GM19035 (cell line): Measurements from ENCODE around the gene NBEA.

ENCODE experiments used
- ATAC-seq: cut with Tn5 transposase; IDR thresholded peaks from one replicate; pipeline ENCODE4 v1.9.1; 2021; ENCODE audit not compliant: unreplicated experiment

The NBEA gene

GRCh38 chr13:35554972-35555623 lies 613.0 kb downstream of the NBEA start:
- ATAC-seq, result no peak

GRCh38 chr13:35557475-35557874 lies 615.4 kb downstream of the NBEA start:
- ATAC-seq, result no peak

- ATAC-seq, result no peak
These were observed 619.5 kb downstream of the NBEA start for GRCh38 chr13:35561540-35561939.

GRCh38 chr13:35565273-35565672 lies 623.2 kb downstream of the NBEA start:
- no peak for ATAC-seq

- no peak for ATAC-seq
These were observed 624.3 kb downstream of the NBEA start for GRCh38 chr13:35566340-35566739.

- ATAC-seq, result no peak
These were observed 625.4 kb downstream of the NBEA start for GRCh38 chr13:35567406-35567980.

- no peak for ATAC-seq
These were observed 631.6 kb downstream of the NBEA start for GRCh38 chr13:35573639-35574038.

- no peak for ATAC-seq
These were observed 650.4 kb downstream of the NBEA start for GRCh38 chr13:35592457-35592856.

- ATAC-seq, result no peak
These were observed 651.6 kb downstream of the NBEA start for GRCh38 chr13:35593651-35594050.

GRCh38 chr13:35594096-35594495 lies 652.0 kb downstream of the NBEA start:
- ATAC-seq, result no peak

- ATAC-seq, result no peak
These were observed 653.1 kb downstream of the NBEA start for GRCh38 chr13:35595181-35595580.

GRCh38 chr13:35596321-35597030 lies 654.4 kb downstream of the NBEA start:
- no peak for ATAC-seq

GRCh38 chr13:35597451-35597850 lies 655.4 kb downstream of the NBEA start:
- no peak for ATAC-seq

GRCh38 chr13:35598233-35598632 lies 656.2 kb downstream of the NBEA start:
- ATAC-seq, result no peak

- ATAC-seq, result no peak
These were observed 656.8 kb downstream of the NBEA start for GRCh38 chr13:35598790-35599369.

- no peak for ATAC-seq
These were observed 657.3 kb downstream of the NBEA start for GRCh38 chr13:35599384-35599783.

GRCh38 chr13:35600137-35600536 lies 658.1 kb downstream of the NBEA start:
- no peak for ATAC-seq

- ATAC-seq, result no peak
These were observed 661.7 kb downstream of the NBEA start for GRCh38 chr13:35603593-35604285.

- no peak for ATAC-seq
These were observed 672.6 kb downstream of the NBEA start for GRCh38 chr13:35614666-35615065.

- ATAC-seq, result no peak
These were observed 675.4 kb downstream of the NBEA start for GRCh38 chr13:35617420-35617819.

GRCh38 chr13:35618565-35619083 lies 676.6 kb downstream of the NBEA start:
- ATAC-seq, result no peak
